GM21529 (cell line): ENCODE data around the gene CENPP.

ENCODE experiments used
- ATAC-seq: cut with Tn5 transposase; IDR thresholded peaks from one replicate; pipeline ENCODE4 v1.9.1; 2021; ENCODE audit not compliant: unreplicated experiment

CENPP gene

DNA sequence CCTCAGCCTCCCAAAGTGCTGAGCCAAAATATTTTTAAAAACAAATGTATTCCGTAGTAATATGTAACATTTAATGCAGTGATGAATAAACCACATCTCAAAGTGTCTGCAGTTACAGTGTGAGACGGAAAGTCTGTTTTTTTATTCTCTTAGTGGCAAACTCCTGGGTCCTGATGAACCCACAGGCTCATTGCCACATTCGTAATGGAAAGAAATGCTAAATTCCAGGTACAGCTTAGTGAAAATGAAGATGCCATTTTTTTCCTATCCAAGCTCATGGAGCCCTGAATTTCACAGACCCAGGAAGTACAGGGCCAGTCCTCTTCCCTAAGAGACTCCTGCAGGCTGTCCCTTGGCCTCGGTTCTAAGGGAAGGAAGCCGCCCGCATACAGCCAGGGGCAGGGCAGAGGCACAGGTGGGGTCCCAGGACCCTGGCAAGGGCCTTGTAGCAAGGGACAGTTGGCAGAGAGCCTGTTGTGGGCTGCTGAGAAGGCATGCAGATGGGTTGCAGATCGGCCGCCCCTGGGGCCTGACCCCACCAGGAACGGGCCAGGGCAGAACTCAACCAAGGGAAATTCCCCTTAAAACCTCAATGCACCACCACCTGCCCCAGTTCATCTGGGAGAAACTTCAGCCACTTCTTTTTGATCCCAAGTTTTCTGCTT lies 308.0 kb downstream of the CENPP start:
- no peak for ATAC-seq

DNA sequence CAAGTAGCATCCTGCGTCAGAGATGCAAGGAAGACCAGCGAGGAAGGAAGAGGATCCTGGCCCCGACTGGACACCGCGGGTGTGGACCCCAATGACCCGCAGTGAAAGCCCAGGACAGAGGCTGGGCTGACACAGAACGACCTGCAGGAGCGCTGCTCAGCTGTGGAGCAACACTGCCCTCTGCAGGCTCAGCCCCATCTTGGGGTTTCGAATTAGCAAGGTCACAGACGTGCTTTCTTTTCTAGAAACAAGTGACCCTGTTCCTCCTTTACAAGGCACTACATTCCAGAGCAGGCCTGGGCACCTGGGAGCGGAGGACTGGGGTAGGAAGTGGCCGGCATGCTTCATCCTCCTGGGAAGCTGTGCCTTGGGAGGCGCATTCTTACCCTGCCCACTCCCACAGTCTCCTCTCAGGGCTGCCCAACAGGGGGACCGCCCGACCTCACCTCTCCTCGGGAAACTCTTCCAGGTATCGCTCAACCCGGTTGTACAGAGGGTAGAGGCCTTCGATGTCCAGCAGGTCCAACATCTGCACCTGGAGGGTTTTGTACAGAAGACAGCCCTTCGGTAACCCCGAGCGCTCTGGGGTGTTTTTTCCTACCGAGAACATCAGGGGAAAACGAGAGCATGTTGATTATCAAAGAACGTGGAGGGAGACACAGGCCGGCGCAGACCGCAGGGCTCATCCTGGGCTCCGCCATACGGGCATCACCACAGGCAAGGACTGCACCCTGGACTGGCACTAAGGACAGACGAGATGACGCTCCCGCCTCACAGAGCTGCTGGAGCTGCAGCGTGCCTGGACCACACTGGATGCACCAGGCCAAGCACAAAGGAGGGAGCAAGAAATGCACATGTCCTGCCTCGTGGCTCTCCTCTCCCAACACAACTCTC lies 309.2 kb downstream of the CENPP start:
- peak; percentile 59 for ATAC-seq

DNA sequence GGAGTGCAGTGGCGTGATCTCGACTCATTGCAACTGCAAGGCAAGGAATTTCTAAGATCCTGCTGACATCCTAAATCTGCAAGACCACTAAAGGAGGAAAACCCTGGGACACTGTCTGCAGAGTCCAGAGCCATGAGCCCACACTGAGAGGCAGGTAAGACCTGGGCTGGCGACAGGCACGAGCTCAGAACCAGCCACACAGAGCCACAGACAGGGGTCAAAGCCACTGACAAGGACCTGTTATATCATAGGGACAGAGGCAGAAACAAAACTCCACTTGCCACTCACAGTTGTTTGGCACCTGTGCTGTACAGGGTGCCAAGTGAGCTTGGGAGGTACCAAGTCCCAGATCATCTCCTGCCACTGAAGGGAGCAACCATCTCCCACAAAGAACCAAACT lies 310.0 kb downstream of the CENPP start:
- ATAC-seq = no peak

DNA sequence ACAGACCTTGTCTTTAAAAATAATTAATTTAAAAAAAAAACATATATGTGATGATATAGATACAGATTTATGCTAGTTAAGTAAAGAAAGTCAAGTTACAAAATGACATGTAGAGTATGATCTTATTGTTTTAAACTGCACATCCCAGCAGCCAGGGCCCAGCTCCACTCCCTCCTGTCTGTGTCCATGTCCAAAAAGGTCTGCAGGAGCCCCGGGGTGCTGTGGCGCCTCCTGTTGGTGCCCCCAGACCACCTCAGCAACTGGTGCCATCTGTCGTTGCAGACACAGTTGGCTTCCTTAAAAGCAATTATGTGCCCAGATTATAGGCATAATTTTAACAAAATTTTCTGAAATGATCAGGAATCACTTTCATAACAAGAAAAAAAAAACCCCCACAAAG lies 310.9 kb downstream of the CENPP start:
- ATAC-seq = no peak

DNA sequence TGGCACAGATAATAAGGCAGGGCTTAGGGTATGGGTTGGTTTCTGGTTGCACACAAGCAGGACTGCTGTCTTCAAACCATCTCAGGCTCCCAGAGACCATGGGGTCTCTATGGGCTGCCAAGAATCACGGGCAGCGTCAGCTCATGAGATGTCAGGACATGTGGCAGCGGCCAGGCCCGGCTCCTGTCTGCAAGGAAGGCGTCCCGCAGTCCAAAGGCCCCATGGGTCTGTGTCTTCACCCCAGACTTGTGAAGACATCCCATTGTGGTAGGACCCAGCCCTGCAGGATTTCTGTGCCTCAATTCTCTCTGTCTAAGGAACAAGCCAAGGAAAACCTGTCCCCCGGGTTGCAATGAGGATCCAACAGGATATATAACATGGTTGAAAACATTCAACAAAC lies 311.6 kb downstream of the CENPP start:
- no peak for ATAC-seq

DNA sequence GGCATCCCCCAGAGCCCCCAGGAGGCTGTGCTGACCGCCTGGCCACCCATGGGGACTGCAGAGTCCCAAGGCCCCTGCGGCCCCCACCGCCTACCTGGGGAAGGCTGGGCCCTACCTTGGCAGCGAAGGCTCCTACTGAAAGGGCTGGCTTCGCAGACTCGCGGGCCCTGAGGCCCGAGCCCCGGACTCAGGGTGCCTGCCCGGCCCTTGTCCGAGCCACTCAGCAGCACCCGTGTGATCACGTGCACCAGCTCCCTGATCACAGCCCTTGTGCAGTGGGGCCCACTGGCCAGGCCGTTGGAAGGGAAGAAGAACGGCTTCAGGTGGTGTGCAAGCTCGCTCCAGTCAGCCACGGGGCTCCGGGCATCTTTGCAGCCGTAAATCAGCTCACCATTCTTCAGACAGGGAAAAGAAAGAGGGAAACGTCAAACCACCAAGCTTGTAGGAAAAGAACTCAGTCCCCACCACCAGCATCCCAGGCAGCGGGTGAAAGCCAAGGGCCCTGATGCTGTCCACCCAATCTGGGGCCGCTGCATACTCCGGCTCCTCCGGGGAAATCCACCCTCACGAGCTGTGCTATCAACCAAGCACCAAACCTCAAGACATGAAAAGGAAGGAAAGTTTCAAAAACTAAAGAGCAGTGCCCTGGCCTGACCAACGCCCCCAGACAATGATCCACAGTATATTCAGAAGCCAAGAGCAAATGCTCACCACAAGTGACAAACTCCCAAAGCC lies 312.3 kb downstream of the CENPP start:
- no peak for ATAC-seq

DNA sequence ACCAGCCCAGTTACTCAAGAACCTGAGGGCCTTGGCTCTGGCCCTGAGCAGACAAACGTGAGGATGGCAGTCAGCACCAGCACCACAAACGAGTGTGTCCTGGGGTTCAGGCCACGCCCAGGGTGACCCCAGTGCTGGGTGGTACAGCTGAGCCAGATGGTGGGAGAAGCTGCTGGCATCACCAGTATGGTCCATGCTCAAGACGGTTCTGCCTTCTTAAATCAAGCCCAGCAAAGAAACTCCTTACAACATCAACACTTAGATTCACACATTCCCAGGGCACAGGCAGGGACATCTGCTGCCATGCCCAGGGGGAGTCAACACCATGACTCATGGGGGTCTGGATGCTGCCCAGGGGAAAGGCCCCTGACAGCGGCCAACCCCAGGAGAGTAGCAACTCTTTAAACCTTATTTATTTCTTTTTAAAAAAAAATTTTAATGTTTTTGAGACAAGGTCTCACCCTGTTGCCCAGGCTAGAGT lies 312.9 kb downstream of the CENPP start:
- ATAC-seq = no peak

DNA sequence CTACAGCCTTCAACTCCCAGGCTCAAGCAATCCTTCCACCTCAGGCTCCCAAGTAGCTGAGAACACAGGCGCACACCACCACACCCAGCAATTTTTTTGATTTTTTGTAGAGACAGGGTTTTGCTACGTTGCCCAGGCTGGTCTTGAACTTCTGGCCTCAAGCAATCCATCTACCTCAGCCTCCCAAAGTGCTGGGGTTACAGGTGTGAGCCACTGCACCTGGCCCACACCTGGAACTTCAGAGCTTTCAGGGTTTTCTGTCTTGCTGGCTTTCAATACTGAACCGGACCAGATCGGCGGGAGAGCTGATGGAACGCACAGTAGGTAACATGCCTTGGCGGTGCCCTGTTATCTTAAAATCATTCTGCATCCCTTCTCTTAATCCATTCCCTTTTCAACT lies 313.4 kb downstream of the CENPP start:
- no peak for ATAC-seq

DNA sequence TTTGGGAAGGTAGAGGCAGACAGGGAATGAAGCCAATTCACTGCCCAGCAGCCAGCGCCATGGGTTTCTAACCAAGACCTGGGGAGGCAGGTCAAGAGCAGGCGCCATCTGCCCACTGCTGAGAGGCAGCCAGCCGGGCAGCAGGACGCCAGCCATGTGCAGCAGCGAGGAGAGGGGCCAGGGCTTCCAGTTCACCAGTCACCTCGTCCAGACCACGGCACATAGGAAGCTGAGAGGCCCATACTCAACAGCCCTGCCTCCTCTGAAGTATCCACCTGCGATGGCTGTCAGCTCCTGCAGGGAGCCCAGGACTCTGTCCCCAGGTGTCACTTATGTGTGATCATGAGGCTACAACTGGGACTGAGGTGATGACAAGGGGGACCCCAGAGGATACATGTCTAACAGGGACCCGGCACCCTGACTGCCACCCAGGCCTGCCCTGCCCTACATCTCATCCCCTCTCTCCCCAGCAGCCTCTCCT lies 314.1 kb downstream of the CENPP start:
- ATAC-seq = no peak

DNA sequence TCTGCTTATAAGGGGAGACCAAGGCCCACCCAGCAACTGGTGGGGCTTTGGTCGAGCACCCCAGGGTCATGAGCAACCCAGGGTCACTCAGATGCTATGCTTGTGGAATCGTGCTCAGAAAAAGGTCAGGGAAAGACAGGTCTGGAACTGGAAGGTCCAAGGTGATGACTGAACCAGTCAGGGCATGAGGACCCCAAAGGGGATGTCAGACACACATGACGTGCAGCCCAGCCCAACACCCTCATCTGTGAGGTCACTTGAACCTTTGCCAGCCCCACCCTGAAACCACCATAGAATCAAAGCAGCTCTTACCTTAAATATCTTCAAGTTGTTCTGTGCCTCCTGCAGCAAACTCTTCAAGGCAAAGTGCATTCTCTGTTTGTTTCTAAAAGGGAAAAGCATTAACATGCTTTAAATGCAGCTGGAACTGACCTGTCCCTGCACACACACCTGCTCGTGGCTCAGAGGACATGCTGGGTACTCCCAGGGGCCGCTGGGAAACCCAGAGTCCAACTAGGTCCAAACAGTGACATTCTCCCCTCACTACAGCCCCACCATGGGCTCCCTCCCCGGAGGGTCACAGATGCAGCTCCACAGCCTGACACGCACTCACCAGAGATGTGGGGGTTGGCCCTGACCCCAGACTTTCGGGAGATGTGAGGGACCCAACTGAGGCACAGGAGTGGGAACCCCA lies 314.8 kb downstream of the CENPP start:
- no peak for ATAC-seq

DNA sequence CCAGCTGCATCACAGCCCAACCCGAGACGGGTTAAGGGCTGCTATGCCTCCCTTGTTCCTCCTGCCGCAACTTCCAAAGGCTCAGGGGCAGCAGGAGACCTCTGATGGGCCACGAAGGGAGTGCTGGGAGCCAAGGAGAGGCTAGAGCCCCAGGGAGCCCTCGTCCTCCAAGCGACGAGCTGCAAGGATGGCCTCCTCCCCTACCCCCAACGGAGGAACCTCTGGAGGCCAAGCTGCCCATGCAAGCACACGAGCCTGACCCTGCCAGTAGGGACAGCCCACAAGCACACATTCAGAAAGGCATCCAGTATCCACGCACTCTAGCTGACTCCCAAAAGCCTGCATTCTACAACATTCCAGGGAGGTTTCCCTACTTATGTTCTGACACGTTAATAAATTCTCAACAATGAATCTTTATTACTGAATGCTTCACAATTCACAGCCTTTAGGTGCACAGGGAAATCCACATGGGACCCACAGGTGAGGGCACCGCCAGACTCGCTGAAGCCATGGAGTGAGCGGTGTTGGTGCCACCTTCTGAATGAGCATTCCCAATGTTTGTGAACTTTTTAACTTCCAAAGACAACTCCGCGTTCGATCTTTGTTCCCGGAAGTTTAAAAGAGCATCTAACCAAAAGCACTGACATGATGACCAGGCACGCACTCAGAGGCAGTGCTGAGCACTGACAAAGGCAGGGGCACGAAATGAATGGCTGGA lies 315.5 kb downstream of the CENPP start:
- no peak for ATAC-seq

DNA sequence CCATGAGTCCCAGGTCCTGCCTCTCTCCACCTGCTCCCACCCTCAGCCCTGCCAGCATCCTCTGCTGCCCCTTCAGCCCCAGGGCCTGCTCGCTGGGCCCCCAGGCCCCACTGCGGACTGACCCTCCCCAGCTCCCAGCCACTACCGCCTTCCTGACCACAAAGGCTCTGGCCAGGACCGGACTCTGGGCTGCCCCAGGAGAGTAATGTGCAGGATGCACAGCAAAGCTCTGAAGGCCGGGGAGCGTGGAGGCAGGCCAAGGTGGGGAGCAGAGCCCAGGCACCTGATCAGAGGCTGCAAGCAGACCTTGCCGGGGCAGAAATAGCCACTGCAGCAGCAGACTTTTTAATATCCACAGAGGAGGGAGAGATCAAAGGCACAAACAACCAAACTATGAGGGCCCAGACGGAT lies 316.3 kb downstream of the CENPP start:
- ATAC-seq = no peak

DNA sequence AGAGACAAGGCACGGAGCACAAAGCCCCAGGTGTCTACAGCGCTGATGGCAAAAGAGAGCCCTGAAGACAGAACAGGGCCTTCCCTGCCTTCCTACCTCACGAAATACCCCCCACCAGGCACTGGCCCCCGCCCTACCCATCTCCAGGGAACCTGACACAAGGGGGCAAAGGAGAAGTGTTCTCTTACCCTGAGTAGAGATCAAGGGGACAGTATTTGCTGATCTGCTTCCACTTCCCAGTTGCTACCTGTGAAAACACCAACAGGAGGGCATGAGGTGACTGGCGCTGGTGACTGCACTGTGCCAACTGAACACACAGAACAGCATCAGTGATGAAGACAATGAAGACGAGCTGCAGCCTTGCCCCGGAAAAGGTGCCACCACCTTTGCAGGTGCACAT lies 316.8 kb downstream of the CENPP start:
- ATAC-seq = no peak

DNA sequence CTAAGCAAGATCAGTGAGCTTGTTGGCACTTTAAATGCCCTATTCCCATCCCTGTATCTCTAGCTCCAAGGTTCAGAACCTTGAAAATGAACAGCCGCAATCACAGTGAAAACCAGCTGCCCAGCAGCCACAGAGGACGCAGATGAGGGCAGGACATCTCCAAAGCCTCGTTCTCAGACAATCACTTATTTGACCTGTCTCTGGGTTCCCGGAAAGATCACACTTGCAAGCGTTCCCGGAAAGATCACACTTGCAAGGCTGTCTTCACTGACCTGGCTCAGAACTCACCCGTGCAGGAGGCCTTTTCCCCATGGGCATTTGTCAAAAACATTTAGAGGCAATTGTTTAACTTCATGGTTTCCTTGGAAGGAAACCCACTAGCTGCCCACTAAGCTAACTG lies 318.5 kb downstream of the CENPP start:
- ATAC-seq = no peak

DNA sequence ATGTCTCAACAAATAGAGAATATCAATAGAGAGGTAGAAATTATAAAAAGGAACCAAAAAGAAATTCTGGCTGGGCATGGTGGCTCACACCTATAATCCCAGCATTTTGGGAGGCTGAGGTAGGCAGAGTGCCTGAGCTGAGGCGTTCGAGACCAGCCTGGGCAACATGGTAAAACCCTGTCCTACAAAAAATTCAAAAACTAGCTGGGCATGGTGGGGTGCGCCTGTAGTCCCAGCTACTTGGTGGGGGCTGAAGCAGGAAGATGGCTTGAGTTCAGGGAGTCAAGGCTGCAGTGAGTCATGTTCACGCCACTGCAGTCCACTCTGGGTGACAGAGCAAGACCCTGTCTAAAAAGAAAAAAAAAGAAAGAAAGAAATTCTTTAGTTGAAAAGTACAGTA lies 319.3 kb downstream of the CENPP start:
- ATAC-seq = no peak

DNA sequence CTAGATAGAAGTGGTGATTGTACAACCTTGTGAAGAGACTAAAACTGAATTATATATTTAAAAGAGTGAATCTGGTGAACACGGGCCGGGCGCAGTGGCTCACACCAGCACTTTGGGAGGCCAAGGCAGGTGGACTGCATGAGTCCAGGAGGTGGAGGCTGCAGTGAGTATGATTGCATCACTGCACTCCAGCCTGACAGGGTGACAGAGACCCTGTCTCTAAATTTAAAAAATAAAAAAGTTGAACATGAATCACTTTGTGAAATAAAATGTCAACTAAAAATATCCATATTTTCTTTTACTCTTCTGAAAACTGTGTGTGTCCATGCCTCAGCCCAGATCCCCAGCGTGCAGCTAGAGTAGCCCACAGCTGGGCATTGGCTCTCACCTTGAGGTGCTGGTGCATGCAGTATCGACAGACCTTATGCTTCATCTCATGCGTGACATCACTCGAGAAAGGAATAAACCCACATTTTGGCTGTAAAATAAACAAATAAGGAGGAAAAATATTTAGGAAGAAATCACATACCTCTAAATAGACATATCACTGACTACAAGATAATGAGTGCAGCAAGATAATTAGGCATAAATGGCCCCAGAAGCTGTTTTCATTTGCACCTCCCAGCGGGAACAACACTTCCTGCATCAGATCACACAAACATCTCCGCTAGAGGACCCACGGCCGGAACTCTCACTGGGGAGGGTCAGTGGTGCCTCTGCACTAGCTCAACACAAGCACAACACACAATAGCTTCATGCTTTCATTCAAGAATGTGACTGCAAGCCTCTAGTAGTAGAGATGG lies 322.1 kb downstream of the CENPP start:
- no peak for ATAC-seq

DNA sequence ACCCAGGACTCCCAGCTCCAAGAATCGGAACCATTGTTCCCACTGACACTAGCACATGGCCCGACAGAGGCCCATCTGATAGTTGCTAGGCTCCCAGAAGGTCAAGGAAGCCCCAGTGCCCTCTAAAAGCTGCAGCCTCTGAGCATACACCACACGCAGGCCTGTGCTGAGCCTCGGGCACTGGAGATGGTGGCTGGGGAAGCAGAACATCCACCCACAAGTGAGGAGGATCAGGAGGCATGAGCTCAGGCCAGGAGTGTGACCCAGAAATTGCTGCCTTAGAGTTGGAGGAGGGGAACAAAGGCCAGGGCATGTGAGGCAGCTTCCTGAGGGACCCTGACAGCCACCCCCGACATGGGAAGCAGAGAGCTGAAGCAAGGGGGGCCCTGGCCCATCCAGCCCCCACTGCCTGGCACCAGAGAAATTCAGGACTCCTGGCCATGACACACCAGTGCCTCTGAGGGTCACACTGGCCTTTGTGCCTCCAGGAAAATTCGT lies 322.8 kb downstream of the CENPP start:
- no peak for ATAC-seq

DNA sequence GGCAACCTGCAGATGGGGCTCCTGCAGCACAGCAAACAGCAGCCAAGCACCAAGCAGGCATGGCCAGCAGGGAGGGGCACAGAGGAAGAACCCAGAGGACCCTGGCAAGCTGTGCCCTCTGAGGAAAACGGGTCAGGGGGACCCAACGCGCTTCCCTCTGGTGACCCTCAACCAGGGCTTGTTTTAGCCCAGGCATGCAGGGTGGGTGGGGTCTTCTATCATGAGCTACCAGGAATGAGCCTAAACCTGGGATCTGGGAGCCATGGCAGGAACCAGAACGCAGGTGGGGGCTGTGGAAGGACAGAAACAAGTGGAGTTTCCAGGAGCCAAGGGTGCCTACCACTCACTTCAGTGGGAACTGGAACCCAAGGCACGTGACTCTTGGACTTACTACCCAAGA lies 323.3 kb downstream of the CENPP start:
- no peak for ATAC-seq

DNA sequence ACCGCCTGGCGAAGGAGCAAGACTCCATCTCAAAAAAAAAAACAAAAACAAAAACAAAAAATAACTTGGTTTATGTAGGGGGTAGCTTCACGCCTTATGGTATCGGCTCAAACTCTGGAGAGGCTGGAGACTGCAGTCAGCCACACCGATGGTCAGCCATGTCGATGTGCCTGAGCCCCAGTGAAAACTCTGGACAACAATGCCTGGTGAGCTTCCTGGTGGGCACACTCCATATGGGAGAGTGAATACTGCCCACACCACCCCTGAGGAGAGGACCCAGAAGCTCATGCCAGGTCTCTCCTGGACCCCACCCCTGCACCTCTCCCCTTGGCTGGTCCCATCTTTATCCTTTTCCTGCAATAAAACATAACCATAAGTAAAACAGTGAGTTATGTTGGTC lies 324.5 kb downstream of the CENPP start:
- no peak for ATAC-seq
